Eye (tissue), 1 donor: Measurements from ENCODE around the gene MARK4.
A peak's percentile ranks its signal among the peaks of the same experiment; 100 is the strongest.
"Not testable (repeated sequence)": the region's sequence is repeated elsewhere in the genome, so short reads cannot be mapped to it uniquely, and the experiment has no call there.

Experiments
- DNase-seq: peaks from one replicate; pipeline ENCODE4 v3.0.0-alpha.2; 2015

The MARK4 gene

DNA sequence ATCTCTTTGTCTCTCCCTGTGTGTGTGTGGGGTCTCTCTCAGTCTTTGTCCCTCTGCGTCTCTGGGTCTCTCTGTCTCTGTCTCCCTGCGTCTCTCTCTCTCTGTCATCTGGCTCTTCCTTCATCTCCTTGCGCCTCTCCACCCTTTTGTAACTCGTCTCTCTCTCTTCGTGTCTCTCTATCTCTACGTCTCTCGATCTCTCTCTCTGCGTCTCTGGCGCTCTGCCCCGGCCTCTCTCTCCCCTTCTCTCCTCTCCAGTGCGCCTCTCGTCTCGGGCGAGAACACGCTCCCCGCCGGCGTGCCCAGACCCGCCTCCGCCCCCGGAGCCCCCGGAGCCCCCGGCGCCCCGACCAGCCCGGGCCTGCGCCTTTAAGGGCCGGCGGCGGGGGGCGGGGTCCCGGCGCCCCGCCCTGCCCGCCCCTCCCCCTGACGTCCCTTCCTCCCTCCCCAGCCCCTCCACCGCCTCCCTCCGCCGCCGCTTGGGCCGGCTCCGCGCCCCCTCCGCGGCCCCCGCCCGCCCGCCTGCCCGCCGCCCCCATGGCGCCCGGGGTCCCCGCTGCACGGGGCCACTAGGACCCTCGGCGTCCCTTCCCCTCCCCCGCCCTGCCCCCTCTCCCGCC lies at the start of gene MARK4:
Gene MARK4 (plus strand): TSS at position 440 of the 620 bp plus-strand sequence. CDS start 318 bp downstream, outside the sequence.
- DNase-seq: peak; percentile 78

DNA sequence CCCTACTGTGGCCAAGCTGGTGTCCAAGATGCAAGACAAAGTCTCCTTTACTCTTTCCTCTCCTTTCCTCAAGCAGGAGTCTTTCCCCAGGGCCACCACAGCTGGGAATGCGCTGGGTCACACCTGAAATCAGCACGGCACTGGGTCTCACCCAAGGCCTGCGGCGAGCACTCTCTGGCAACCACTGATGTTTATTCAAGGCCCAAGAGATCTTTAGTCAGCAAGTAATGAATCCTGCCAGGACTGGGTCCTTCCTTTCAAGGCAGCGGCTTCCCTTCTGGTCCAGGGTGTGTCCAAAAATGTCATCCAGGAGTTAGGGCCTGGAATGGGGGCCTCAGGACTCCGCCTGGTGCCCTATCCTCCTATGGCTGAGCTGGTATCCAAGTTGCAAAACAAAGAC lies 48.4 kb upstream of the MARK4 start:
- no peak for DNase-seq

DNA sequence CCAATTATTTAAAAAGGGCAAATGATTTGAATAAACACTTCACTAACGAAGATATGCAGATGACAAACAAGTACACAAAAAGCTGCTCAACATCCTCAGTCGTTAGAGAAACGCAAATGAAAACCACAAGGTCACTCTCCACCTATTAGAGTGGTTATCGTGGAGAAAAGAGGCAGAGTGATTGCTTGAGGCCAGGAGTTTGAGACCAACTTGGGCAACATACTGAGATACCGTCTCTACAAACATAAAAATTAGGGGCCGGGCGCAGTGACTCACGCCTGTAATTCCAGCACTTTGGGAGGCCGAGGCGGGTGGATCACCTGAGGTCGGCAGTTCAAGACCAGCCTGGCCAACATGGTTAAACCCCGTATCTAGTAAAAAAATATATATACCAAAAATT lies 45.3 kb upstream of the MARK4 start:
- no peak for DNase-seq

DNA sequence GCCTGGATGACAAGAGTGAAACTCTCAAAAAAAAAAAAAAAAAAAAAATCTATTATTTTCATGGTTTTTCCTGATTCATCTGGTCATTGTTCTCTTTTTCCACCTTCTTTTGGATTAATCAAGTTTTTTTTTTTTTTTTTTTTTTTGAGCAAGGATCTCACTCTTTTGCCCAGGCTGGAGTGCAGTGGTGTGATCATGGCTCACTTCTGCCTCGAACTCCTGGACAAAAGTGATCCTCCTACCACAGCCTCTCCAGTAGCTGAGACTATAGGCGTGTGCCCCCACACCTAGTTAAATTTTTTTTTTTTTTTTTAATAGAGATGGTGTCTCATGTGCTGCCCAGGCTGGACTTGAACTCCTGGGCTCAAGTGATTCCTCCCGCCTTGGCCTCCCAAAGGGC lies 44.7 kb upstream of the MARK4 start:
- no peak for DNase-seq

GRCh38 chr19:45211751-45212381 lies 39.2 kb upstream of the MARK4 start:
- no peak for DNase-seq

DNA sequence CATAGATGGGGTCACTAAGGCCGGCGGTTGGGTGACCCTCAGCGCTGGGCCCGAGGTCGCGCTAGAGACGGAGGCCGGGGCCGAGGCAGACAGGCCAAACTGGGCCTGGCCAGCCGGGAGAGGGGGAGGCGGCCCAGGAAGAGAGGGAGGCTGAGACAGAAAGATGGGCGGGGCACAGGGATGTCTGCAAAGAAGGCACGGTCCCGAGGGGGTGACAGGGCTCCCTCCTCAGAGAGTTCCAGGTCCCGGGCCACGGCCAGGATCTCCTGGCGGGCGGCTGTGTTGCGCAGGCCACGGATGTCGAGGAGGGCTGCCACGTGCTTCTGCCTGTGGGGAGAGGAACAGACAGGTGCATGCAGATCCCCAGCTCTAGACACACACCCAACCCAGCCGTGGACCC lies 38.0 kb upstream of the MARK4 start:
- no peak for DNase-seq

GRCh38 chr19:45215391-45216191 lies 35.5 kb upstream of the MARK4 start:
- peak; percentile 44 for DNase-seq

DNA sequence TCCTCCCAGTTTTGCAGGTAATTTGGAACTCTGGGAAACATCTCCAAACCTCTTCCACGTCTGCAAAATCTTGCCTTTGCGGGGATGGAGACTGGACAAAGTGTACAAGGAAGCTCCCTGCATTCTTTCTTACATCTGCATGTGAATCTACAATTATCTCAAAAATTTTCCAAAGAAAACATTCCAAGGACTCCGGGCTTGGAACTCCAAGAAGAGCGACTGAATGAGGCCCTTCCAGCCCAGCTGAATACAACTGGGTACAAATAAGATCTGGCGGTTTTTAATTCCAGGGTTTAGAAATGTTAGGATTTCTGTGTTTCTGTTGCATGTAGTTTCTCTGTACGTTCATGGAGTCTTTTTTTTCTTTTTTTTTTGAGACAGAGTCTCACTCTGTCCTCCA lies 34.4 kb upstream of the MARK4 start:
- DNase-seq: no peak

DNA sequence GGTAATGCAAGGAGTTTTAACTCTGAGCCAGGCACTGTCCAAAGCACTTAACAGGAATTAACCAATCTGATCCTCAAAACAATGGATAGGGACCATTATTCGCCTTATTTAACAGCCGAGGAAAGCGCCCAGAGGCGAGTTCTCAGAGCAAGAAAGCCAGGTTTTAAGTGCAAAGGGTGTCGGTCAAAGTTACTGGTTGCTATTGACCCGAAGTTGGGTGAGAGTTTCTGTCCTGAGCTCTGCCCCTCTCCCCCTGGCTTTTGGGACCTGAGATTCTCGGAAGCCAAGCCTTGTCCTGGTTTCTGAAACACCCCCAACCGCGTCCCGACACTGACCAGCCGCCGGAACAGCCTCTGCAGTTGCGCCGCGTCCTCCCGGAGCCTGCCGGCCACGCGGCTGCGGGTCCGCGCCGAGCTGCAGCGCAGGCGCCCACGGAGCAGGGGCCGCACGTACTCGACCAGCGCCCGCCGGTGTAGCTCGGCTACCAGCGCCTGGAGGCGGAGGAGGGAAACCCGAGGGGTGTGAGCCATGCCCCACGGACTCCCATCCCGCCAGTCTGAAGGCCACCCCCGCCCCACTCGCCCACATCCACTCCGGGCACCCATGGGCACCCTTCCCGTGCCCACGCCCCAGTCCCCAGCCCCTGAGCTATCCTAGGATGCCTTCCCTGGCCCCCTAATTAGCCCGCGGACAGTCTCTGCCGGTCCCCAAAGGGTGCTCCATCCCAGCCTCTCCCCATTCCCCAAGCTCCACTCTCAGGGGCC lies 33.7 kb upstream of the MARK4 start:
- peak; percentile 42 for DNase-seq

- no peak for DNase-seq
Observed at GRCh38 chr19:45217957-45218334, 33.1 kb upstream of the MARK4 start.

DNA sequence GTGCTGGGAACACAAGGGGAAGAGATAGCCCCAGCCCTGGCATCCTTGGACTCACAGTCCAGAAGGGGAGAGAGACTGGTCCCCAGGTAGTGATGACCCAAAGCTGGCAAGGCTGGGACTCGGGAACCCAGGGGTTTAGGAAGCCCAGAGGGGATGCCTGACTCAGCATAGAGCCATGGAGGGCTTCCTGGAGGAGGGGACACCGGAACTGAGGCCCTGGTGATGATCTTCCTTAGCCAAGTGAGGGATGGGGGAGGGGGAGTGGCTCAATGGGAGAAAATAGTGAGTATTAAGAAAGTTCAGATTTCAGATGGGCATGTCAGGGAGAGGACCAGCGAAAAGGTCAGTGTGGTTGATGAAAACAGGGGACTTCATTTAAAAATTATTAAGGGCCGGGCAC lies 32.6 kb upstream of the MARK4 start:
- DNase-seq: no peak

DNA sequence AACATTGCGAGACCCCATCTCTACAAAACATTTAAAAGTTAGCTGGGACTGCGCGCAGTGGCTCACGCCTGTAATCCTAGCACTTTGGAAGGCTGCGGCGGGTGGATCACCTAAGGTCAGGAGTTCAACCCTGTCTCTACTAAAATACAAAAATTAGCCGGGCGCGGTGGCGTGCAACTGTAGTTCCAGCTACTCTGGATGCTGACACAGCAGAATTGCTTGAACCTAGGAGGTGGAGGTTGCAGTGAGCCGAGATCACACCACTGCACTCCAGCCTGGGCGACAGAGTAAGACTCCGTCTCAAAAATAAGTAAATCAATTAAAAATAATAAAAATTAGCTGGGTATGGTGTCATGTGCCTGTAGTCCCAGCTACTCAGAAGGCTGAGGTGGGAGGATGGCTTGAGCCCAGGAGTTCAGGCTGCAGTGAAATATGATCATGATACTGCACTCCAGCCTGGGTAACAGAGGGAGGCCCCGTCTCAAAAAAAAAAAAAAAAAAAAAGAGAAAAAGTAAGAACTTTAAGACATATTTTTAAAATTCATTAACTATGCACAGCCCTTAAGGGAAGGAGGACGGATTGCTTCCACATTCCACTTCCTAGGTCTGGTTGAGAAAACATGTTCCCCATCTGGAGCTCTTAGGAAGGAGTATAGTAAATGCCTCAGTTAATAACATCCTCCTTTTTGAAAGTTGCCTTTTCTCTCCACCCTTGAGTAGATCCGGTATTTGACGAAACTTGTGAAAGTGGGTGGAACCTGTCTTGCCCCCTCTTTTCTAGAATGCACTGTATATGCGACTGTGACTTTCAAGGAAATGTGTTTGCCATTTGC lies 31.9 kb upstream of the MARK4 start:
- no peak for DNase-seq

DNA sequence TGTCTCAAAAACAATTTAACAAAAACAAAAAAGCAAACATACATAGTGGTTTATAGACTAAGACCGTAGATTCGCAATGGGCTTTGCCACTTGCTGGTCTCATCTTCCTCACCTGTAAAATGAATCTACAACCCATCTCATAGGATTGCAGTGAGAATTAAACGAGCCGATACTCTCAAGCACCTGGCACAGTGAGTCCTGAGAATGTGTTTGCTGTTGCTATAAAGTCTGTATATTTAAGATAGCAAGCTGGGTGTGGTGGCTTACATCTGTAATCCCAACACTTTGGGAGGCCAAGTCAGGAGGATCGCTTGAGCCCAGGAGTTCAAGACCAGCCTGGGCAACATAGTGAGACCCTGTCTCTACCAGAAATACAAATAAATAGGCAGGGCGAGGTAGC lies 28.3 kb upstream of the MARK4 start:
- DNase-seq: no peak

GRCh38 chr19:45223879-45224278 lies 27.2 kb upstream of the MARK4 start:
- no peak for DNase-seq

- DNase-seq: no peak
Observed at GRCh38 chr19:45224645-45225044, 26.4 kb upstream of the MARK4 start.

DNA sequence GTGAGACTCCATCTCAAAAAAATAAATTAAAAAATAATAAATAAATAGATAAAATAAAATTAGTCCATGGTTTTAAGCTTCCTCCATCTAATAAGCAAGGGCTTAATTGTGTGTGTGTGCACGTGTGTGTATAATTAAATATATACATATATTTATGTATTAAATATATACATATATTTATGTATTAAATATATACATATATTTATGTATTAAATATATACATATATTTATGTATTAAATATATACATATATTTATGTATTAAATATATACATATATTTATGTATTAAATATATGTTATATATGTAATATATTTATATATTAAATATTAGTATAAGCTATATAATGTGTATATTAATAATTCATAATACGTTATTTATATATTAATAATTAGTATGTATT lies 22.0 kb upstream of the MARK4 start:
- not testable (repeated sequence) for DNase-seq

GRCh38 chr19:45231891-45232290 lies 19.2 kb upstream of the MARK4 start:
- no peak for DNase-seq

GRCh38 chr19:45234089-45234869 lies 16.8 kb upstream of the MARK4 start:
- peak; percentile 38 for DNase-seq

DNA sequence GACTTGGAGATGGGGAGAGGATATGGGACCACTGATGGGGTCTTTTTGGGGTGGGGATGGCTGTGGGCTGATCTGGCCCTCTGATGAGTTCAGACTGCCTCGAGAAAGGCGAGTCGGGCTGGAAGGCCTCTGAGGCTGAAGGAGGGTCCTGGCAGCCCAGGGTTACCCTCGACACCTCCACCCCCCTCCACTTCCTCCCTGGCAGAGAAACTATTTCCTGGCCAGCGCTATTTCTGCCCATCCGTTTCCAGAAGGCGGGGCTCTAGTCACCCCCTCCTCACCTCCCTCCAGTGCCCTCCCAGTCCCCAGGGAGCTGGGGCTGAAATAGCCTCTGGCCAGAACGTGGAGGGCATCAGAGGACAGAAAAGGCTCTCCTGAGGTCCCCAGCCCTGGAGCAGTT lies 15.6 kb upstream of the MARK4 start:
- no peak for DNase-seq

DNA sequence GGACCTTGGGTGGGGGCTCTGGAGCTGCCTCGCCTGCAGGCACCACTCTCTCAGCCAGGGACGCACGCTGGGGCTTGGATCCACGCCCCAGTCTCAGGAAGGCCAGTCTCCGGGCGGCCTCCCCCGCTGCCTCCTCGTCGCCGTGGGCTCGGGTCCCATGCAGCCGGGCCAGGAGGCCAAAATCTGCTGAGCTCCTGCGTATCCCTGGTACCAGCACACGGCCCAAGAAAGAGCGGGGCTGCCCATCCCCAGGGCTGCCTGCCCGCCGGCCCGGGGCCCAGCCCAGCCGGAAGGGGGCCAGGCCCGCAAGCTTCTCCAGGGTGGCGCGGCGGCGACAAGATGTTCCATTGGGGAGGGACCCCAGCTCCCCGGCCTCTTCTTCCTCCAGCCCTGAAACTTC lies 12.5 kb upstream of the MARK4 start:
- no peak for DNase-seq

DNA sequence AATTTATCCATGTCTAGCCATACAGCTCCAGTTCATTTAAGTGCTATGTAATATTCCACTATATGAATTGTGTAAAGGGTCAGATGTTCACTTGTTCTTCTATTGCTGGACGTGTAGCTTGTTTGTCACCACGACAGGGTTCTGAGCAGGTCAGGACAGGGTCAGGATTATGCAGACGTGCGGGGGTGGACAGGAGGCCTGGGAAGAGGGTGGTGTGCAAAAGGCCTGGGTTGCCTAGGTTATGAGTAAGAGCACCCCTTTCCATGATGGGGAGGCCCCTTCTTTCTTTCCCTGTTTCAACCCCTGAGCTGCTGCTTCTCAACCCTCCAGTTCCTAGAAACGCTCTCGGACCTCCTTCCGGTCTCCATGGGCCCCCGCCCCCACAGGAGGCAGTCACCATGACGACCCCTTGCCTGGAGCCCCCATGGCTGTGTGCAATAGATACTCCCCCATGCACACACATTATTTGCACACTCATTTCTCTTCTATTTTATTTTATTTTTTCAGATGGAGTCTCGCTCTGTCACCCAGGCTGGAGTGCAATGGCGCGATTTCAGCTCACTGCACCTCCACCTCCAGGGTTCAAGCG lies 7.8 kb upstream of the MARK4 start:
- no peak for DNase-seq
